ENCODE measurements around the gene STARD8. TPM values are rescaled to one million over a fixed set of nuclear protein-coding genes. Genes with fewer than 3 reads are reported as not detected.

STARD8 gene
- total and polyA plus RNA-seq, 2 donors (not counting 3 experiments of a cell fraction or from before 2014, with no cell fraction given), result 6.8 to 14.8 TPM

DNA sequence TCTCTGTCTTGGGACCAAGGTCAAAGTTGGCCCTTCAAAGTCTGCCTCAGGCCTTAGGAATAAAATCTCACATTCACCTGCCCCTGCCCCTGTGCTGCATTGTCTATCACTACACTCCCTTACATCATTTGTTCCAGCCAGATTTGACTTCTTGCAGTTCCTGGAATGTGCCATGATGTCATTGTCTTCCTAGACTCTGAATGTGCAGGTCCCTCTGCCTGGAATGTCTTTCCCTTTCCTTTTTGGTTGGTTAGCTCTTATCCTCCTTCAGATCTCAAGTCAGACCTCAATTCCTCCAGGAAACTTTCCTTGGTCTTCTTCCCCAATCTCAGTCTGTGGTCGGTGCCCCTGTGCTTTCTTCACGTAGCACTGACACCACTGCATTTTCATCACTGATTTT is 113.6 kb downstream of the STARD8 start:
- CTCF ChIA-PET, result no interaction called here
- POLR2A ChIA-PET, result no interaction called here
- no peak overlapping the region for H3K4me3 ChIP-seq (replicated peaks in 1 of 3; ENCODE audit: insufficient read depth in 1 of 3, low read depth in 1 of 3, low read length in 3 of 3)

More for the DNA sequence above, 113.6 kb downstream of the STARD8 start:
- TF ChIP-seq GATA2 (IDR thresholded peaks at IDR 0.05; ENCODE audit: insufficient read depth, insufficient read length, low read depth, low read length), result no peak
- TF ChIP-seq POLR2AphosphoS5 (IDR thresholded peaks at IDR 0.05; ENCODE audit: insufficient read depth, low read depth, low read length), result no peak
- no peak for TF ChIP-seq JUN (IDR thresholded peaks at IDR 0.05; ENCODE audit: borderline replicate concordance, insufficient read depth, insufficient read length, low read depth)
- no peak for TF ChIP-seq FOS (IDR thresholded peaks at IDR 0.05; ENCODE audit: borderline replicate concordance, insufficient read depth, low read length)
- TF ChIP-seq MYC (IDR thresholded peaks at IDR 0.05; ENCODE audit: low read depth, low read length), result no peak
- no peak for TF ChIP-seq EZH2 (IDR thresholded peaks at IDR 0.05; ENCODE audit: borderline replicate concordance, low read depth, low read length, severe bottlenecking)
- no peak for TF ChIP-seq CTCF (IDR thresholded peaks at IDR 0.05; ENCODE audit: extremely low read depth in 1 of 2, insufficient read depth in 1 of 2, low read depth in 1 of 2, low read length in 2 of 2)
- no peak for TF ChIP-seq MAX (IDR thresholded peaks at IDR 0.05; ENCODE audit: insufficient read depth, insufficient read length)
- Histone ChIP-seq H4K20me1 (replicated peaks; ENCODE audit: control insufficient read depth, extremely low read depth, insufficient read depth, low read length) (no peaks in the 10 kb centered on the region), H2AFZ (ENCODE audit: low read depth, low read length) (no peak overlapping the region), H3K9me3 (replicated peaks; ENCODE audit: control insufficient read depth, insufficient read depth, low read length) (no peaks in the 10 kb centered on the region), H3K79me2 (ENCODE audit: control insufficient read depth, insufficient read depth, low read length) (no peaks in the 10 kb centered on the region), H3K4me1 (ENCODE audit: control insufficient read depth, extremely low read depth, insufficient read depth, low read length) (no peaks in the 10 kb centered on the region), H3K4me2 (ENCODE audit: insufficient read depth, low read length) (no peak overlapping the region), H3K27me3 (ENCODE audit: control insufficient read depth in 2 of 2, insufficient read depth in 2 of 2, low read length in 2 of 2) (no peaks in the 10 kb centered on the region), H3K9me1 (replicated peaks; ENCODE audit: control insufficient read depth, extremely low read depth, insufficient read depth, low read length) (no peaks in the 10 kb centered on the region), H3K36me3 (ENCODE audit: control insufficient read depth in 2 of 2, extremely low read depth in 1 of 2, insufficient read depth in 2 of 2, low read length in 2 of 2) (no peaks in the 10 kb centered on the region), H3K9ac (replicated peaks; ENCODE audit: extremely low read depth, insufficient read depth, low read length) (no peak overlapping the region), H3K27ac (ENCODE audit: insufficient read depth, low read depth, low read length) (no peak overlapping the region)
- BruUV-seq (replicated peaks), result no TSS peak
- DNase-seq (ENCODE audit: low read depth, low spot score) (no peak), FAIRE-seq (no peak)
- intact Hi-C loops (cut with micrococcal nuclease), result no loop called here
- dilution Hi-C loops (cut with MboI; ENCODE audit: extremely low pct_ligation_motif_present, low sequenced_read_pairs), result no loop called here
